NCI-H510A treated with DMSO at 0.1 percent for 48 hours (cell line): ENCODE measurements around the gene DCC.

Experiments
- DNase-seq: peaks from one replicate; lab custom pipeline; 2025; lab: John Stamatoyannopoulos, UW

Gene DCC

GRCh38 chr18:53225567-53226325, 885.7 kb downstream of the DCC start:
- DNase-seq = no peak

GRCh38 chr18:53234610-53235009, 894.6 kb downstream of the DCC start:
- DNase-seq = no peak

GRCh38 chr18:53241161-53241560, 901.2 kb downstream of the DCC start:
- no peak for DNase-seq

GRCh38 chr18:53253789-53254188, 913.8 kb downstream of the DCC start:
- peak; percentile 38 for DNase-seq

- DNase-seq = peak; percentile 11
Measured at GRCh38 chr18:53254265-53254664, 914.3 kb downstream of the DCC start.

- no peak for DNase-seq
Measured at GRCh38 chr18:53261241-53261640, 921.2 kb downstream of the DCC start.

- no peak for DNase-seq
Measured at GRCh38 chr18:53266850-53267249, 926.9 kb downstream of the DCC start.

GRCh38 chr18:53268455-53268854, 928.5 kb downstream of the DCC start:
- DNase-seq = no peak

- DNase-seq = no peak
Measured at GRCh38 chr18:53281406-53281805, 941.4 kb downstream of the DCC start.

- no peak for DNase-seq
Measured at GRCh38 chr18:53283708-53284107, 943.7 kb downstream of the DCC start.

- DNase-seq = no peak
Measured at GRCh38 chr18:53305461-53305860, 965.5 kb downstream of the DCC start.

GRCh38 chr18:53319628-53320027, 979.6 kb downstream of the DCC start:
- no peak for DNase-seq

GRCh38 chr18:53322163-53322562, 982.2 kb downstream of the DCC start:
- no peak for DNase-seq

GRCh38 chr18:53324353-53324752, 984.4 kb downstream of the DCC start:
- no peak for DNase-seq

GRCh38 chr18:53360501-53361443, 1020.8 kb downstream of the DCC start:
- no peak for DNase-seq

GRCh38 chr18:53375621-53376020, 1035.6 kb downstream of the DCC start:
- DNase-seq = peak; percentile 30

- DNase-seq = peak; percentile 60
Measured at GRCh38 chr18:53380063-53380639, 1040.2 kb downstream of the DCC start.

- no peak for DNase-seq
Measured at GRCh38 chr18:53382870-53383269, 1042.9 kb downstream of the DCC start.

GRCh38 chr18:53385889-53386288, 1045.9 kb downstream of the DCC start:
- DNase-seq = no peak

- DNase-seq = no peak
Measured at GRCh38 chr18:53387581-53387980, 1047.6 kb downstream of the DCC start.

- no peak for DNase-seq
Measured at GRCh38 chr18:53402670-53403069, 1062.7 kb downstream of the DCC start.

GRCh38 chr18:53408271-53408670, 1068.3 kb downstream of the DCC start:
- DNase-seq = no peak

GRCh38 chr18:53411511-53411910, 1071.5 kb downstream of the DCC start:
- no peak for DNase-seq
